GM19328 (cell line): ENCODE measurements around the gene LYPD1.

Experiments
- ATAC-seq: cut with Tn5 transposase; IDR thresholded peaks from one replicate; pipeline ENCODE4 v1.9.1; 2021; ENCODE audit warnings: mild to moderate bottlenecking, moderate library complexity; ENCODE audit not compliant: unreplicated experiment

The LYPD1 gene

GRCh38 chr2:132599556-132599955, 70.4 kb downstream of the LYPD1 start:
- no peak for ATAC-seq

GRCh38 chr2:132598536-132598935, 71.5 kb downstream of the LYPD1 start:
- ATAC-seq = no peak

- no peak for ATAC-seq
Measured at GRCh38 chr2:132597831-132598230, 72.2 kb downstream of the LYPD1 start.

GRCh38 chr2:132597166-132597565, 72.8 kb downstream of the LYPD1 start:
- ATAC-seq = no peak

- ATAC-seq = no peak
Measured at GRCh38 chr2:132595693-132596092, 74.3 kb downstream of the LYPD1 start.

- no peak for ATAC-seq
Measured at GRCh38 chr2:132595186-132595585, 74.8 kb downstream of the LYPD1 start.
